Measurements from ENCODE around the gene ZNF397.

The ZNF397 gene

DNA sequence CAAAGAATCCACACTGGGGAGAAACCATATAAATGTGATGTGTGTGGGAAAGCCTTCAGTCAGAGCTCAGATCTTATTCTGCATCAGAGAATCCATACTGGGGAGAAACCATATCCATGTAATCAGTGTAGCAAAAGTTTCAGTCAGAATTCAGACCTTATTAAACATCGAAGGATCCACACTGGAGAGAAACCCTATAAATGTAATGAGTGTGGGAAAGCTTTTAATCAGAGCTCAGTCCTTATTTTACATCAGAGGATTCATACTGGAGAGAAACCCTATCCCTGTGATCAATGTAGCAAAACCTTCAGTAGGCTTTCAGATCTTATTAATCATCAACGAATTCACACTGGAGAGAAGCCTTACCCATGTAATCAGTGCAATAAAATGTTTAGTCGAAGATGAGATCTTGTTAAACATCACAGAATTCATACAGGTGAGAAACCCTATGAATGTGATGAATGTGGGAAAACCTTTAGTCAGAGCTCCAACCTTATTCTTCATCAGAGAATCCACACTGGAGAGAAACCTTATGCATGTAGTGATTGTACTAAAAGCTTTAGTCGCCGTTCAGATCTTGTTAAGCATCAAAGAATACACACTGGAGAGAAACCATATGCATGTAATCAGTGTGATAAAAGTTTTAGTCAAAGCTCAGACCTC, 65.9 kb downstream of the ZNF397 start:
- no peak for DNase-seq
